Effector CD4-positive, alpha-beta T cell (primary cell): ENCODE results near the gene LRWD1.
A peak's percentile ranks its signal among the peaks of the same experiment; 100 is the strongest.
"Not testable (repeated sequence)": the region's sequence is repeated elsewhere in the genome, so short reads cannot be mapped to it uniquely, and the experiment has no call there.

Source experiments
- DNase-seq: peaks from one replicate; pipeline ENCODE4 v3.0.0-alpha.2; 2020

LRWD1 gene

GRCh38 chr7:102469351-102469971, 4.7 kb downstream of the LRWD1 start:
- DNase-seq, result no peak

GRCh38 chr7:102469972-102470825, 5.4 kb downstream of the LRWD1 start:
- DNase-seq, result no peak

- DNase-seq, result no peak
Observed at GRCh38 chr7:102471791-102472125, 7.0 kb downstream of the LRWD1 start.

DNA sequence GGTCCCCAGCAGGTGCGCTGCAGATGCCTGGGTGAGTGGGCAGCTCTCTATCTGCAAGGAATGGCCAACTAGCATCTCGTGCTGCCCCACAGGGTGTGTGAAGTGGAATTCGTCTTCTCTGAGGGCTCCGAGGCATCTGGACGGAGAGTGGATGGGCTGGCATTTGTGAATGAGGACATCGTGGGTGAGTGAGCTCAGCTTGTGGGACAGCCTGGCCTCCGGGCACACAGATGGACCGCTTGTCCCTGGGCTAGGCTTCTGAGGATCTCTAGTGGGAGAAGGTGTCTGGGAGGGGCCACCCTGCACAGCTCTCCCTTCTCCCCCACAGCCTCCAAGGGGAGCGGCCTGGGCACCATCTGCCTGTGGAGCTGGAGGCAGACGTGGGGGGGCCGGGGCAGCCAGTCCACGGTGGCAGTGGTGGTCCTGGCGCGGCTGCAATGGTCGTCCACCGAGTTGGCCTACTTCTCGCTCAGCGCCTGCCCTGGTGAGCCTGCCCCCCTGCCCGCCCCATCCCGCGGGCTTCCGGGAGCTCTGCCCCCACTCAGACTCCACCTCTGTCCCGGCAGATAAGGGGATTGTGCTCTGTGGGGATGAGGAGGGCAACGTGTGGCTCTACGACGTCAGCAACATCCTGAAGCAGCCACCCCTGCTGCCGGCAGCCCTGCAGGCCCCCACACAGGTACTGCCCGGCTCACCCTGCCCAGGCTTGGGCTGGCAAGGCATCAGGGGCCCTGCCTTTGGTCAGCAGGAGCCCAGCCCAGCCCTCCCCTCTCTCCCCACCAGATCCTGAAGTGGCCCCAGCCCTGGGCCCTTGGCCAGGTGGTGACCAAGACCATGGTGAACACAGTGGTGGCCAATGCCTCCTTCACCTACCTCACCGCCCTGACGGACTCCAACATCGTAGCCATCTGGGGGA, 7.6 kb downstream of the LRWD1 start:
- DNase-seq, result no peak

DNA sequence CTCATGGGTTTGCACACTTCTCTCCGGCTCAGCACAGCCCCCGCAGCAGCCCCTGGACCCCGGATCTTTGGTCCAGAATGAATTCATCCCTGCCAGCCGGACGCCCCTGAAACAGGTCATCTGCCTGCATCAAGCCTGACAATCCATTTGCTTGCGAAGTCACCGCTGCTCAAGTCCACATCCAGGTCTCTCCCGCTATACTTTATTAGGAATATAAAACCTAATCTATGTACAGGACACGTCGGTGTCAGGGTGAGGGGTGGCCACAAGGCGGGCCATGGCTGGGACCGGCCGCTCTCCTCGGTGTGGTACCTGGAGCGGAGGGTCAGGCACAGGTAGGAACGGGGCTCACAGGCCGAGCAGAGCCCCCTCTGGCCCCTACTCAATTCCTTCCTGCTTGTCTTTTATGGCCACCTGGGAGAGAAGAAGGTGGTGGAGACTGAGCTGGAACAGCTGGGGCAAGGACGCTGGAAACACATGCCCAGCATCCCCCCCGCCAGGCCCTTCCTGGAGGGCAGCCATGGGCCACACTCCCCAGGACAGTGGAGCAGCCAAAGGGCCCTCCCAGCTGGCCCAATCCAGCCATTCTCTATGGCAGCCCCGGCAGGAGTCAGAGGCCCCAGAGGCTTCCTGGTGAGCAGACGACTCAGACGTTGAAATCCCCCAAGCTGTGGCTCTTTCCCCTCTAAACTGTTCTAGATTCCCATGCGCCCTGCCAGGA, 8.6 kb downstream of the LRWD1 start:
- DNase-seq, result no peak

DNA sequence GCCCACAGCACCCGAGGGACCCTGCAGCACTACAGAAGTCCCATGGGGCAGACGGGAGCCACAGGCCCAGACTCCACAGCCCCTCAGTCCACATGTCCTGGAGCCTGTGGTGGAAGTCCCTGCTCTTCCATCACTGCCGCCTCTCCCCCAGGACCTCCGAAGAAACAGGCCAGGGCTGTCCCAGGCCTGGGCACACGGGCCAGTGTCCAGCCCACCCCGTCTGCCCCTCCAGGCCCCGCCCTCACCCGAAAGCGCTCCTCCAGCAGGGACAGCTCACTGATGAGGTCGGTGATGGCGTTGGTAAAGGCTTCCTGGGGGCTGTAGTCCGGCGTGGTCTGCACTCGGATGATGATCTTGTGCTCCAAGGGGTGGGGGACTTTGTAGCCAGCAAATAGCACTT, 9.3 kb downstream of the LRWD1 start:
- DNase-seq, result not testable (repeated sequence)

- DNase-seq, result not testable (repeated sequence)
Observed at GRCh38 chr7:102474736-102475435, 10.1 kb downstream of the LRWD1 start.

DNA sequence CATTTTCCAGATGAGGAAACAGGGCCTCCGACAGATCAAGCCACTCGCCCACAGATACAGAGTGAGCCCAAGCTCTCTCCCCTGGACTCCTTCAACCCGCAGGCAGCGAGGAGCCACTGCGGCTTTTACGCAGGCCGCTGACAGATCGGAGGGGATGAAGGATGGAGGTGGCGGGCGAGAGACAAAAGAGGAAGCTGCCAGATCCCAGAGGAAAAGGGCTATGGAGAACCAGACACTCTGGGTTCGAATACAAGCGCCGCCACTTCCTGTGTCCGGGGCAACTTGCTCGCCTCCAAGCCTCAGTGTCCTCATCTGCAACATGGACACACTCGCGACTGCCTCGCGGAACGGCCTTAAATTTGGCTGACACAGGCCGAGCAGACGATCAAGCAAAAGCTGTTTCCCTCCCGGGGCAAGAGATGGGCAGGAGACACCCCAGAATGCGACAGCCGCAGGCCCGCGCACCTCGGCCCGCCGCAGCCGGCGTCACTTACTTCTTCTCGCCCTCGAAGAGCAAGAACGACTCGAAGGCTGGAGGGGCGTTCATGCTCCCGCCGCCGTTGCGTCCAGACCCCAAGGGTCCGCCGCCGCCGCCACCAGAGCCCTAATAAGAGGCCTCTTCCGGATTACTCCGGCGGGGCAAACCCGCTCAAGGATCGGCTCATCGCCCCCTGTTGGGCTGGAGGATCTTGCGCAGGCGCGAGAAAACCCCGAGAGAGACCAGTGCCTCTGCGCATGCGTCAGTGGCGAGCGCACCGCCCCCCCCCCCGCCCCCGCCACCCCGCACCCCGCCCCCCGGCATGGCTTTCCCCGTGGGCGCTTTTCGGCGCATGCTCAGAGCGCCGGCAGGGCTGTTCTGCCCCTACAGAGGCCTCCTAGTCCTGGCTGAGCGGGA, 13.8 kb downstream of the LRWD1 start, which contains the start of gene POLR2J:
Gene POLR2J (minus strand): TSS at position 609 of the 895 bp plus-strand sequence. CDS start 62 bp downstream, at position 547.
- peak; percentile 67 for DNase-seq

DNA sequence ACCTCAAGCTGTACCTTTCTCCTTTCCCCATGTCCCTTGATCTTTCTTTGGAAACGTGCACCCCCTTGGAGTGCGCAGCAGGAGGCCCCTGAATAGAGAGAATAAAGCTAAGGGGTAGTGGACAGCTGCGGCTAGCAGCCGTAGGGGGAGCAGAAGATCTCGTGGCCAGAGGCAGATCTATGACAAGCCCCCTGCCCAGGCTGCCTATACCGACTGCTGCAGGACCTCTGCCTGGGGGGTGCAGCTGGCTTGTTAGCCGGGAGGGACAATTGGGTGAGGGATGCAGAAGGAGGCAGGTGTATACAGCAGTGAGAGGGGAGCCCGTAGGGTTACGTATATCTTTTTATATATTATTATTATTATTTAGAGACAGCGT, 14.4 kb downstream of the LRWD1 start:
- not testable (repeated sequence) for DNase-seq

- DNase-seq, result not testable (repeated sequence)
Observed at GRCh38 chr7:102479982-102480637, 15.3 kb downstream of the LRWD1 start.

DNA sequence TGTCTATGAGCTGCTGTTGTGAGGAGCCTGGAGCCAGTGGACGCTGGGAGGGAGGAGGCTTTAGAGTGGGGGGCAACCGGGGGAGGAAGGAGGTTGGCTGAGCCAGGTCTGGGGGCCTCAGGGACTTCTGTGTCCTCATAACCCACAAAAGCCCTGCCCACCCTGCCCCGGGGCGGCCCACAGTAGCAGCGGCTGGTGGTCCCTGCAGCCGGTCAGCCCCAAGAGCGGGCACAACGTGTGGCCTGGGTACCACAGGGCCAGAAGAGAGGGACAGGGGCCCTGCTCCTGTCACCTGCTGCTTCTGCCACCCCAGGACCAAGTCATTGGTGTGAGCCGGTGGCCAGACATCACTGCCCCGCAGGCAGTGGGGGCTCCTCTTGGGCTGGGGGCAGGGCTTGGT, 17.2 kb downstream of the LRWD1 start:
- DNase-seq, result not testable (repeated sequence)

DNA sequence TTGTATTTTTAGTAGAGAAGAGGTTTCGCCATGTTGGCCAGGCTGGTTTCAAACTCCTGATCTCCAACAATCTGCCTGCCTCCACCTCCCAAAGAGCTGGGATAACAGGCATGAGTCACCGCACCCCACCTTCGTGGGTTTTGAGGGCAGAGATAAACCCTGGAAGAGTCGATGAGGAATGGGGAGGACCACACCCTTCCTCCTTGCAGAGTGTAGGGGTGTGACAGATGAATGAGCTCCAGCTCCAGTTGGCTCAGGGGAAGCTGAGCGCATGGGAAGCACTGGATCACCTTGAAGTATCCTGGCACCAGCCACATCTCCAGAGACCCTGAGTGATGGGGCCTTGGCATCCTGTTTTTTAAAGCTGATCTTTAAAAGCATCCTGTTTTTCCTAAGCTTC, 19.5 kb downstream of the LRWD1 start:
- DNase-seq, result not testable (repeated sequence)

DNA sequence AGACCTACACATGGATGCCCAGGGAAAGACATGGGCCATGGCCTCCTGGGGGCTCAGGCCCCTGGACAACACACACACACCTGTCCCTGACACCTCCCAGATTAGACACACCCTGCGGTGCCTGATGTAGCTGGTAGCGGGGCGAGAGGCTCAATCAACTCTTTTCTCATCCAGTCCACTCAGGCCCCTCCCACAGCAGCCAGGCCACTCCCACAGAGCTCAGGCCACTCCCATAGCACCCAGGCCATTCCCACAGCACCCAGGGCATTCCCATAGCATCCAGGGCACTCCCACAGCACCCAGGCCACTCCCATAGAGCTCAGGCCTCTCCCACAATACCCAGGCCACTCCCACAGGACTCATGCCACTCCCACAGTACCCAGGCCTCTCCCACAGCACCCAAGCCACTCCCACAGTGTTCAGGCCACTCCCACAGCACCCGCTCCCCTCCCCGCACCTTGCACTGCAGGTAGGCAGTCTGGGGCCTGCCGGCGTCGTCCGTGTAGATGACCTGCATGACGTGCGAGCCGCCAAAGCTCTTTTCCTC, 25.8 kb downstream of the LRWD1 start:
- not testable (repeated sequence) for DNase-seq

DNA sequence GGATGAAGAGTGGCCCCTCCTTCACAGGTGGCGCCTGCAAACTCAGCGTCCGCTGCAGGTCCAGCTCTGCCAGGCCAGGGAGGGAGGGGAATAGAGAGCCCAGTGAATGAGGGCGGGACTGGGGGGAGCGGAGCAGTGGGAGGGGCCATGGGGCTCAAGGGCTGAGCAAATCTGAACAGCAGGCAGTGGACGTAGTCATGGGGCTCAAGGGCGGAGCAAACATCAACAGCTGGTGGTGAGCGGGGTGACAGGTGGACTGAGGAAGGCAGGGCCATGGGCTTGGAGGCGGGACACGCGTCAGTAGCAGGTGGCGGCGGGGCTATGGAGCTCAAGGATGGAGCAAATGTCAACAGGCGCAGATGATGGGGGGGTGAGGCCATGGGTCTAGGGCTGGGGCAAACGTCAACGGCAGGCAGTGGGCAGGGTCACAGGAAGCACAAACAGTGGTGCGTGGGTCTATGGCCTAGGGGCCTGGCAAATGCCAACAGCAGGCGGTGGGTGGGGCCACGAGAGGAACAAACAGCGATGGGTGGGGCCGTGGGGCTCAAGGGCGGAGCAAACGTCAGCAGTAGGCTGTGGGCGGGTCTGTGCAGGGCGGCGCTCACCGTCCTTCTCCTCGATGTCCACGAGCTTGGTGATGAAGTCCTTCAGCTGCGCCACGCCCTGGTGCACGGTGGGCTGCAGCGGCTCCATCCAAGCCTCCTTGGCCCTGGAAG, 28.6 kb downstream of the LRWD1 start:
- DNase-seq, result not testable (repeated sequence)

DNA sequence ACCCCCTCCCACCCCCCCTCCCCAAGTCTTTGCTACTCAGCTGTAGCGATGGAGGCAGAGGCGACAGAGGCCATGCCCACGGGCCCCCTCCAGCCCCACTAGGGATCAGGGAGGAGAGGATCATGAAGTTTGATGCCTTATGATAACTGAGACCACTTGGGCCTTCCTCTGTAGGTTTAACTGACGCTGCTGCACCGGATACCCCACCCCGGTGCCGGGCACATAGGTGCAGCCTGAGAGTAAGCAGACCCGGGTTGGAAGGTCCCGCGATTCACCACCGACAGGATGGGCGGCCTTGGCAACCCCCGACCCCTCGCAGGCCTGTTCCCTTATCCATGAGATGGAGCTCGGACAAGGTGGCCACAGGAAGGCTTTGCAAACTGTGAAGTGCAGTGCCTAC, 29.2 kb downstream of the LRWD1 start:
- not testable (repeated sequence) for DNase-seq

GRCh38 chr7:102494473-102495149, 29.8 kb downstream of the LRWD1 start:
- DNase-seq, result not testable (repeated sequence)

GRCh38 chr7:102496861-102497260, 32.1 kb downstream of the LRWD1 start:
- DNase-seq, result not testable (repeated sequence)

- DNase-seq, result not testable (repeated sequence)
Observed at GRCh38 chr7:102497308-102497707, 32.5 kb downstream of the LRWD1 start.
